GM18498 (cell line): ENCODE results near the gene KCNQ1OT1.

Experiments used
- ATAC-seq: cut with Tn5 transposase; IDR thresholded peaks from one replicate; pipeline ENCODE4 v1.9.1; 2021; ENCODE audit warnings: mild to moderate bottlenecking, moderate library complexity; ENCODE audit not compliant: unreplicated experiment

Gene KCNQ1OT1

DNA sequence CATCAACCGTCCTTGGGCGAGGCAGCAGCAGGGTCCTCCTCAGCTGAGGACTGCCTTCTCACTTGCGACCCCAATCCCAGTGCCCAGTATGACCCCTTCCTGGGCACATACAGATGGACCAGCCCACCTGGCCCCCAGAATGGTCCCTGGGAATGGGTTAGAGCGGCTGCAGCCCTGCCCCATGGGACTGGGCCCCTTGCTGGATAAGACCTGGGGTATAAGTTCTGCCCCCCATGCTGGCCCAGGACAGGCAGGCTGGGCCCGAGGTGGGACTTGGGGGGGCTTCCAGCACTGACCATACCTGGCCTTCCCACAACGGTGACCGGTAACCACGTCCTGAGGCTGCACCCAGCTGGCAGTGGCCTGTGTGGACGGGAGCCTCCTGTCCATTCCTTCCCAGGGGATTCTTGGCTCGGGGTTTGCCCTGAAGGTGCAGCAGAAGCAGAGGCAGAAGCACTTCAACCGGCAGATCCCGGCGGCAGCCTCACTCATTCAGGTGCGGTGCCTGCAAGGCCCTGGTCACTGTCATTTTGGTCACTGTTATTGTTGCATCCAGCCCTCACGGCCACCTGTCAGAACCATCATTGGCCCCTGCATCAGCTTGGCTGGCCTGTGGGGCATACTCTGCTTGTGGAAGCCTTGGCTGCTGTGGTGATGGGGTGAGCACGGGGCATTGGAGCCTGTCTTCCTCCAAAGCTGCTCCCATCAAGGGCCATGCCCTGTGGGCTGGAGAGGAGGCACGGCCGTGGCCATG lies 114.8 kb downstream of the KCNQ1OT1 start:
- ATAC-seq = no peak

DNA sequence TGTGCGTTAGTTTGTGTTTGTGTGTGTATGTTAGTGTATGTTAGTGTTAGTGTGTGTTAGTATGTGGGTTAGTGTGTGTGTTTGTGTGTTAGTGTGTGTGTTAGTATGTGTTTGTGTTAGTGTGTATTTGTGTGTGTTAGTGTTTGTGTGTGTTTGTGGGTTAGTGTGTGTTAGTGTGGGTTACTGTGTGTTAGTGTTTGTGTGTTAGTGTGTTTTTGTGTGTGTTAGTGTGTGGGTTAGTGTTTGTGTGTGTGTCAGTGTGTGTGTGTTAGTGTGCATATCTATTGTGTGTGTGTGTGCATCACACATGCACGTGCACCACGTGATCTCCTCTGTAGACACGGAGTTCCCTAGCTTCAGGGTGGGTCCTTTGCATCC lies 115.4 kb downstream of the KCNQ1OT1 start:
- no peak for ATAC-seq

DNA sequence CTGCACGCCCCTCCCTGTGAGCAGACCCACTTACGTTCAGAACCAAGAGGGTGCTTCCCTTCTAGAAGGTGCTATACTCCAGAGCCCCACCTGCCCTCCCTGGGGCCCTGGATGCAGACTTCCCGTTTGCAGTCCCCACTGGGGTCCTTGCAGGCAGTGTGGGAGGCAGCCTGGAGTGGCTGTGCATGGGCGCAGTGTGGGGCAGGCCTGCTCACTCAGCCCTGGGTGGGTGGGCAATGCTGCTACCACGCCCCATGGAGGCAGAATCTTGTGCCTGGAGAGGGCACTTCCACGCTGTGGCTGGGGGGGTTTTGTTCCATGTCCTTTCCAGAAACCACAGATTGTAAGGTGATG lies 116.2 kb downstream of the KCNQ1OT1 start:
- ATAC-seq = no peak

DNA sequence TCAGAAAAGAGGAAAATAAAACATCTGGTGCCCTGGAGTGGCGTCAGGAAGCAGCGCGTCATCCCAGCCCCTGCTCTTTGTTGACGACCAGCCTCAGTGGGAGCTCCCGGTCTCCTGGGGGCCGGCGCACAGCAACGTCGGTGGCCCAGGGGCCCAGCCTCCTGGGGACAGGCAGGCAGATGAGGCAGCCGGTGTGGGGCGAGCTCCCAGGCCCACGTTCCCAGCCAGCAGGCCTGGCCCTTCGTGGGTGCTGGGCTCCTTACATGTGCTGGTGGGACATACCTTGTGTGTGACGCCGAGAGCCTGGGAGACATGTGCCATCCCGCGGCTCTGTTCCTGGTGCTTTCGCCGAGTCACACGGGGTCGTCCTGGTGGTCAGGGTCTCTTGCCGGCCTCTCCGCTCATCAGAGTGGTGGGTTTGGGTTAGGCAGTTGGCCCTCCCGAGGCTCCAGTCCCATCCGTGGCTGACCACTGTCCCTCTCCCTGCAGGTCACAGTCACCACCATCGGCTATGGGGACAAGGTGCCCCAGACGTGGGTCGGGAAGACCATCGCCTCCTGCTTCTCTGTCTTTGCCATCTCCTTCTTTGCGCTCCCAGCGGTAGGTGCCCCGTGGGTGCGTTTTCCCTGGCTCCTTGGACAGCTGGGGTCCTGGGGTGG lies 116.7 kb downstream of the KCNQ1OT1 start:
- ATAC-seq = no peak

DNA sequence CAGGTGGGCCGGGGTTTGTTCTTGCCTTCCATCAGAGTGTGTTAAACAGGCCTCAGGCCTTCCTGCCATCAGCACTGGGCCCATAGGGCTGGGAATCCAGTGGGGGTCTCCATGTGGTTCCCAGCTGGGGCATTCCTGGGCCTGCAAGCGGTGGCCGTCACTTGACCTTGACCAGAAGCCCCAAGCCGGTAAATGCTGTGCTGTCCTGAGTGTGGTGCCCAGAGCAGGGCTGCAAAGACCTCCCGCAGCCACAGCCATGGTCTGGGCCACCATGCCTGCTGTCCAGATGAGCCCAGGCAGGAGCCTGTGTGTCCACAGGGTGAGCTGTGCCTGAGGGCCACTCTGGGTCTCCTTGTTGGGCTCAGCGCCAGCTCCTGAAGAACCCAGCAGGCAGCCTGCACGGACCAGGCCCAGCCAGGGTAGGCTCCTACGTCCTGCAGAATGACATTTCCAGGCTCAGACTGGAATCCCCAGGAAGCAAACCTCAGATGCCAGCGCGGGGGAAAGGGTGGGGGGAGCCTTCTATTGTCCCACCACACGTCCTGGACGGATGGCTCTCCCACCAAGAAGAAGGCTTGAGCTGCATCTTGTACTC lies 117.3 kb downstream of the KCNQ1OT1 start:
- ATAC-seq = no peak

DNA sequence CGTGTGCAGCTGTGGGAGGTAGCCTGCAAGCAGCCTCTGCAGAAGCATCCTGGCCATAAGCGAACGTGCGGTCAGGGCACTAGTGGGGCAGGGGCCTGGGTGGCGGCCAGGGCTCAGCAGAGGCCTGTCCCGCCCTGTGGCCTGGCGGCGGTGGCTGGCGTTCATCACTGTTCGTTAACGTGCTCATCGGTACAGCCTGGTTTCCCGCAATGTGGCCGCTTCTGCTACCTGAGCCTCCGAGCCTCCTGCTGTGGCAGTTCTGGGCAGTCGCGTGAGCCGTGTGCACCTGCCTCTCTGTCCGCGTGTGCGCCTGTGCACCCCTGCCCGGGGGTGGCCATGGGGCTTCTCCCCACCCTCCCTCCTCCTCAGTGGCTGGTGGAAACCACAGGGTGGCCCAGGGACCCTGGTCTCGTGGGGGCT lies 117.9 kb downstream of the KCNQ1OT1 start:
- no peak for ATAC-seq

DNA sequence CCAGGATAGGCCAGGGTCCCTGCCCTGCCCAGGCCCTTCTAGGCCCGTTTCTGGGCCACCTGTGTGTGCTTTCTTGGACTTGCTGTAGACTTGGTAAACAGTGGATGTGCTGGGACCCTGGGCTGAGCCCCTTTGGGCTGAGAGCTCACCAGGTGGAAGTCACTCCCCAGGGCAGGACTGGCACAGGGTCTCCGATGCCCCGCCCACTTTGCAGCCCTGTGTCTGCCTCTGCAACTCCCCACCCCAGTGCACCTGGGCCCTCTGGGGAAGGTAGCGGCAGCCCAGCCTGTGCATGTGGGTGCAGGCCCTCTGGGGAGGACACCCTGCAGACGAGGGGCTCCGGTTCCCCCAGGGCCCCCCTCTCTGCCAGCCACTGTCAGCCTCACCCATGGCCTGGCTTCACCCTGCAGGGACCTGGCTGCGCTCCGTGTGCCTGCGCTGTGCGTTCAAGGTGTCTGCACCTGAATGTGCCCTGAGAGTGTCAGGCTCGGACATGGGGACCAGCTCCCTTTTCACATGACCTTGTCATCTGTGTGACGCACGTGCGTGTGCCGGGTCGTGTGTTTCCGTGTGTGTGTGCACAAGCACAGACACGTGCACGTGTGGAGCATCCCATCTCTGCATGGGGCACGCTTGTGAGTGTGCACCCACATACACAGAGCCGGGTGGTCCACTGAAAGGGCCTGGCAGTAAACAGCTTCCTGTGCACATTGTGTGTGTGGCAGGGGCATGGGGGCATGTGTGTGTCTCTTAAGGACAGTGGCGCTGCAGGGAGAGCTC lies 118.5 kb downstream of the KCNQ1OT1 start:
- ATAC-seq = no peak

DNA sequence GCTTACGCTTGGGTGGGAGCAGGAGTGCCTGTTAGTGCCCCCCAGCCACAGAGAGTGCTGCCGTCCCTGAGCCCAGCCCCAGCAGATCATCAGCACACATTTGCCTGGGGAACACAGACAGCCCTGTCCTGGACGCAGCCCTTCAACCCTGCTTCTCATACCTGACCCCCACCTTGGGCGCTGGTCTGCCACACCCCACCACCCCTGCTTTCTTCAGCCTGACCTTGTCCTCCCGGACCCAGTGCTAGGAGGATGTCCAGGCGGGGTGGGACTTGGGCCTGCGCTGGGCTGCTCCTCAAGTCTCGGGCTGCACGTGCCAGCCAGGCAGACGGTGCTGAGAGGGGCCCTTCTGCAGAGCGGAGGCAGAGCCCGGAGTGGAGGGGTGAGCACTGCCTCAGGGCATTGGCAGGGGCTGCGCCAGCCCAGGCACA lies 119.2 kb downstream of the KCNQ1OT1 start:
- no peak for ATAC-seq

DNA sequence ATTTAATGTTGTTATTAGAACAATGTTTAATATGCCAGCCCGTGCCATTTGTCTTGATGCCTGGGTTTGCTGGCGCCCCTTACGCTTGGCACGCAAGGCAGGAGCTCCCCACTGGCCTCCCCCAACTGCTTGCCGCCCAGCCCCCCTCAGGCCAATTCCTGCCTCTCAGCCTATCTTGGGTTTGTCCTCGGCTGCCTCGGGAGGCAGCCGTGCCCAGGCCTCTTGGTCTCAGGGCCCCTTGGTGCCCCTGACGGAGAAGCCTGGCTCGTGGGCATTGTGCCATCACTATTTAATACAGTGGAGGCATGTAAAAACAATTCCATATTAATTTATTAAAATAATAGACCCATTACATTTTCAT lies 119.8 kb downstream of the KCNQ1OT1 start:
- ATAC-seq = no peak

DNA sequence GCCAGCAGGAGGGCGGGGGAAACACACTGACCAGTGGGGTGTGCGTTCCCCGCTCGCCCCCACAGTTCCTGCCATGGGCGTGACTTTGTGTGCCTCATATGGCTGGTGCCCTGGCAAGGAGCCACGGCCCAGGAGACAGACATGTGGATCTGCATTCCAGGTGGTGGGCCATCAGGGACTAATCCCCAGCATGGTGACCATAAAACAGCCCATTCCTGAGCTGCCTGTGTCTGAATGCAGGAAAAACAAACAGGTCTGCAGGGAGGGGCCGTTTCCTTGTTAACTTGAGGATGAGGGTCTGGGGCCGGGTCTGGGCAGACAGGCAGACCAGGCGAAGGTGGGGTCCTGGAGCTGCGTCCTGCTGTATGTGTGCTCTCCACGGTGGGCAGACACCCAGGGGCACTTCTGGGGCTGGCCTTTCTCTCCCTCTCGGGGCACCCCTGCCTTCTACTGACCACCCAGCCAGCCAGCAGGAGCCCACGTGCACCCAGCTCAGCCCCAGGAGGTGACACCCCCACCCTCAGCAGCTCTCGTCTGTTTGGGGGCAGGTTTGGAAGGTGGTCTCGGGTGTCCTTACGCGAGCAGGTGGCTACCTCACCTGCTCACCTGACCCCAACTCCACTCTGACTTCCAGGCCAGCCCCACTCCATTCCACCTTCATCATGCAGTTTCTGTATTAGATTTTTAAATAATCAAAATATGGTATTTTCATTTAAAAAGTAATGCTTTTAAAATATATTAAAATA lies 120.3 kb downstream of the KCNQ1OT1 start:
- no peak for ATAC-seq

DNA sequence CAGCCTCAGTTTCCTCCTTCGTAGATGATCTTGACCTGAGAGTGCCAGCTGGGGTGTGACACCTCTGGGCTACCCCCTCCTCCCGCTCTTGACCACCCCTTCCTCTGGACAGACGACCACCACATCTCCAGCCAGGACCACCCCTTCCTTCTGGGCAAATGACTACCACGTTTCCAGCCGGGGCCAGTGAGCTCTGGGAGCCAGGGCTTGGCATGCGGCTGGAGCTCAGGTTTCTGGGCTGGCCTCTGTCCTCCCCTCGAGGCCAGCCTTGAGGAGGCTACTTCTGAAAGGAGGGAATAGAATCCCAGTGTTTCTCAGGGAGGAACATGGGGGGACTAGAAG lies 120.9 kb downstream of the KCNQ1OT1 start:
- no peak for ATAC-seq

DNA sequence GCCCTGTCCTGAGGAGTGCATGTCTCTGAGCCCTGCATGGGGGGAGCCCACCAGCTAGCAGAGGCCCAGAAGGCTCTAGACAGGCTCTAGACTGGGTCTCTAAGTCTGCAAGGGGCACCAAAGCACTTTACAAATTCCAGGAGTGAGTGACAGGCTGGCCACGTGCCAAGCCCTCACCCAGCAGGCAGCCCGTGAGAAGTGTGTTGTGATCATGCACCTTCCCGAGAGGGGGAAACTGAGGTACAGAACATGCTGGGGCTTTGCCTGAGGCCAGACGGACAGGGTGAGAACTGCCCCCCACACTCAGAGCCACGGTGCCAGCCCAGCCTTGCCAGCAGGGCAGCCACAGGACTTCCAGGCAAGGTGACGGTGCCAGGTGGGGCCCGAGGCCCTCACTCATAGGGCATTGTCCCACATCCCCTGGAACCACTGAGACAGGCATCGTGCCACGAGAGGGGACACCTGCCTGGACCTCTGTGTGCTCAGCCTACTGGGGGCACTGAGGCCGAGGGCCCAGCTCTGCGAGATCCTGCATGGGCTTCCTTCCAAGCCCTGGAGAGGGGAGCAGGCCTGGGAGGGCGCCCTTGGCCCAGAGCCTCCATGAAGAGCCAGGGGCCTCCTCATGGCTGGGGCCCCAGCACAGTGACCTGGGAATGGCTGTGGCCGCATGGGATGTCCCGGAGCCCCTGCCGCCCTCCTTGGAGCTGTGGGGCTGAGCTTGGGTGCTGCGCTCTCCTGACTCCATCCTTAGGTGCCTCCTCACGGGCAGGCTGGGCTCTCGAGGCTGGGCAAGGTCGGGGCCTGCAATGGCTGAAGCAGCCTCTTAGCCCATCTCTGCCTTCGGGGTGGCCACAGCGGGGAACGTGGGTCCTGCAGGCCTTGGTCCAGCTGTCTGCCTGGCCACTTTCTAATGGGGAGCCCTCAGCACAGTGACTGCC lies 121.5 kb downstream of the KCNQ1OT1 start:
- no peak for ATAC-seq

DNA sequence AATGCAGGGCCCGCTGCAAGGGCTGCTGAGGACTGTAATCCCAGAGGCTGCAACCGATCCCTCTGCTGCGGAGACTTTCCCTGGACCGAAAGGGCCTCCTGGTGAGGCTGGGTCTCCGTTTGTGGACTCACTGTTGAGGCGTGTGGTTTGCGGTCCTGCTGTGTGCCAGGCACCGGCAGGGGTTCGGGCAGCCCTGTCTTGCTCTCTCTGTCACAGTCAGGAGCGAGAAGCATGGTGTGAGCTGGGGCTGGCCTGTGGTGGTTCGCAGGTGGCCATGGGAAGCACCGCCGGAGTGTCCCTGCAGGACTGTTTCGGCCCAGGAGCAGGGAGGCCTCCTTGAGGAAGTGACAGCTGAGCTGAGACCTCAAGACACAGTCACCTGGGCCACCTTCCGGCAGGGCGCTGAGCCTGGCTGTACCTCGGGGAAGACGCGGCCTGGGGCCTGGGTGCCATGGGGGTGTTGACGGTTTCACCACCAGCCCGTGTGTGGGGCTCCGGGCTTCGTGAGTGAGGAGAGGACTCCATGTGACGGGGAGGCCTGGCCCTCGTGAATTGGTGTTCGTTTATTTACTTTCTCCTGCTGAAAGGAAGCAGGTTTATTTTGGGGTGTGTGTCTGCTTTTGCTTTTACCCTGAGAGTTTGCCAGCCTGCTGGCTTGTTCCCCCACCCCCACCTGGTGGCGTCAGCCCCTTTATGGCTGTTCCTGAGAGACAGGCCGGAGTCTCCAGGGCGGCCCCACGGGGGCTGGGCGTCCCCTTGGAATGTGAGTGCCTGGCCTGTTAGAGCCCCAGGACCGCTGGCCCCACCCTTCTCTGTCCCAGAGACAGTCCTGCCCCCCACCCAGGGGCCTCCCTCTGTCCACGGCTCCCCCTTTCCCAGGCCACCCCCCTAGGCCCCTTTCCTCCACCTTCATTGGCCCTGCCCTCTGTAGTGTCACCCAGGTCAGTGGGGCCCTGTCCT lies 122.5 kb downstream of the KCNQ1OT1 start:
- ATAC-seq = no peak

DNA sequence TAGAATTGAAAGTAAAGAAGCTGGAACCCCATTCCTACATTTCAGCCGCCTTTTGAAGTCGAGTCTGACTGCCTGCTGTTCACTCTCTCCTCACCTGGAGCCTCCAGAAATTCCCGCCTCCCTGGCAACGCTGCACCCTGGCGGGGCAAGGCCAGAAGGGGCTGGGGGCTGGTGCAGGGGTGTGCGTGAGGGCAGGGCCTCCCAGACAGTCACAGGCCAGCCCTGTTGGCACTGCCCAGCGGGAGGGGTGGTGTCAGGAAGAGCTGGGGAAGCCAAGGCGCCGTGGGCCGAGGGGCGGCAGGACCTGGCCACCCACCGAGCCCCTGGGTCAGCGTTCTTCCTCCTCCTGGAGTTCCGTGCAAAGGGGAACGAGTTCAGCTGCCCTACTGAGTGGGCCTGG lies 123.2 kb downstream of the KCNQ1OT1 start:
- ATAC-seq = no peak

DNA sequence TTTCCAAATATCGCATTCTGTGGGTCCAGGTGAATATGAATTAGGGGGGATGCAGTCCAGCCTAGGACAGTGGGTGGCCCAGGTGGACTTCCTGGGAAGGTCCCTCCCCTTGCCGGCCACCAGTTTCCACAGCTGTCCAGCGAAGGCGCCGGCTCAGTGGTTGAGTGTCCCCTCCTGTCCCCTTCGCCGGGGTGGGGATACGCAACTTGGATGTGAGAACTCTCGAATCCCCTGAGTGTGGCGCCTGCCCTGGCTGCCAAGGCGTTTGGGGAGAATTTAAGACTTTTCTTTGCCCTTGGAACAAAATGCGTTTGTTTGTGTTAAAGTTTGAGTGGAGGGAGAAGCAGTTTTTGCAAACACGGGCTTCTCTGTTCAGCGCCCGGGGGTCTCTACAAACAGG lies 123.7 kb downstream of the KCNQ1OT1 start:
- no peak for ATAC-seq

DNA sequence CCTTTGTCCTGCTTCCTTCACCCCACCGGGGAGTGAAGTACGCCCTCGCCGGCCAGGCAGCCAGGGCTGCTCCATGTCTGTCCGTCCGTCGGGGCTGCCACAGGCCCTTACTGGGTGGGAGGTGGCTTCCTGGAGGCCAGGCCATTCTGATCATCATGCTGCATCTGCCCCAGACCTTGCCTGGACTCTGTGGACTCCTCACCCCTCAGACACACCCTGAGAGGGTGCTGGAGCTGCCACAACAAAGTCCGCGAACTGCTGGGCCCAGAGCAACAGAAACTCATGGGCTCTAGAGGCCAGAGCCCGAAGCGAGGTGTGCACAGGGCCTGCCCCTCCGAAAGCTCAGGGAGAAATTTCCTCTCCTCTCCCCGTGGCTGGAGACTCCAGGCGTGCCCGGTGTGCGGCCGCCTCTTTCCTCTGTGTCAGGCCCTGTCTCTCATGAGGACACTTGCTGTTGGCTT lies 124.2 kb downstream of the KCNQ1OT1 start:
- ATAC-seq = no peak

DNA sequence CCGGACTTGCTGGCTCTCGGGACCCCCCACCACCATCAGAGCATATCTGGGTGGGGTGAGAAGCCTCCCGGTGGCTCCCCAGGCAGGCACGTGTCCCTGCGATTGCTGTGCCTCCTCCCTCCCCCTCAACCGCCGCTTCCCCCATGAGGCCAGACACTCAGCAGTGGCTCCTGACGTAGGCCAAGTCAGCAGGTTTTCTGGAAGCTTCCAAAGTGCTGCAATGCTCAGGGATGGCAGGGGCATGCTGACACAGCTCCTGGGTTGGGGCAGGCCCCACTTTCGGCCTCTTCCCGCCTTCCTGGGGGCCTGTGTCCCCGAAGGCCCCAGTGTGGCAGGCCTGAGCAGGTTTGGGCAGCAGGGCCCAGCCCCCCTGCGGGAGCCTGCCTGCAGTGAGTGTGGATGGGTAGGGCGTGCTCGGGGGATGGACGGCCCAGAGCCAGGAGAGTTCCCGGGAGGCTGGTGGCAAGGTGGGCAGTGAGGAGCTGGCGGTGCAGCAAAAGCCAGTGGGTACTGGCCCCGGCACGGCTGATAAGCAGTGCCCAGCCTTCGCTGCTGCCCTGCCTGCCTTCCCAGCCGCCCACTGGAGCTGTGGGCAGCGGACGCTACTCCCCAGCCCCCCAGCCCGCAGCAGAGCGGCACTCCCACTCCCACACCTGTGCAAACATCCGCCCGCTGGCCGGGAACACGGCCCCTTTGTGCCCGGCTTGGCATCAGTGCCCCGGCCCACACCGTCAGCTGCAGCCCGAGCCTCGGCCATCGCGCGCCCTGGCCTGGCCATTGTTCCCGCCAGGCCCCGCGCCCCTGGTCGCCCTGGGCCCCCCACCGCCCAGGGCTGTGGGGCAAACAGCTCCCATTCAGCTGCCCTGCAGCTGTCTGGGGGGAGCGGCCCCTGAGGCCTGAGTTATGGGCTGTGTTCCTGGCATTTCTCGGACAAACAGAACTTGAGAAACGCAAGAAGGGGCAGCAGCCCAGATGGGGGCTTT lies 125.0 kb downstream of the KCNQ1OT1 start:
- no peak for ATAC-seq
